HG02798 (cell line): ENCODE data around the gene GFRA4.

ENCODE experiments used
- ATAC-seq: cut with Tn5 transposase; IDR thresholded peaks from one replicate; pipeline ENCODE4 v1.9.1; 2021; ENCODE audit warnings: mild to moderate bottlenecking; ENCODE audit not compliant: unreplicated experiment, poor library complexity

The GFRA4 gene

GRCh38 chr20:3663031-3663701, at the start of gene GFRA4:
Gene GFRA4 (minus strand): TSS chr20:3663399. CDS start chr20:3663399, 0 bp downstream.
- no peak for ATAC-seq

- ATAC-seq, result no peak
Observed at GRCh38 chr20:3712279-3712873, 49.2 kb upstream of the GFRA4 start, which contains the start of gene SIGLEC1. Gene SIGLEC1 (minus strand): TSS chr20:3712600. CDS start chr20:3707128, 5,472 bp downstream.

- no peak for ATAC-seq
Observed at GRCh38 chr20:3711484-3711941, 48.3 kb upstream of the GFRA4 start.

GRCh38 chr20:3710703-3711483, 47.7 kb upstream of the GFRA4 start:
- no peak for ATAC-seq

GRCh38 chr20:3710011-3710466, 46.8 kb upstream of the GFRA4 start:
- no peak for ATAC-seq

GRCh38 chr20:3707508-3707899, 44.3 kb upstream of the GFRA4 start:
- no peak for ATAC-seq

GRCh38 chr20:3706774-3707507, 43.7 kb upstream of the GFRA4 start:
- no peak for ATAC-seq

- no peak for ATAC-seq
Observed at GRCh38 chr20:3705970-3706739, 43.0 kb upstream of the GFRA4 start.

- no peak for ATAC-seq
Observed at GRCh38 chr20:3705491-3705969, 42.3 kb upstream of the GFRA4 start.

GRCh38 chr20:3704087-3704486, 40.9 kb upstream of the GFRA4 start:
- ATAC-seq, result no peak

- ATAC-seq, result no peak
Observed at GRCh38 chr20:3702611-3703391, 39.6 kb upstream of the GFRA4 start.

- ATAC-seq, result no peak
Observed at GRCh38 chr20:3701061-3701998, 38.1 kb upstream of the GFRA4 start.

GRCh38 chr20:3699037-3699436, 35.8 kb upstream of the GFRA4 start:
- no peak for ATAC-seq

GRCh38 chr20:3698591-3699001, 35.4 kb upstream of the GFRA4 start:
- no peak for ATAC-seq

- ATAC-seq, result no peak
Observed at GRCh38 chr20:3697588-3698305, 34.5 kb upstream of the GFRA4 start.

GRCh38 chr20:3696745-3697587, 33.8 kb upstream of the GFRA4 start:
- no peak for ATAC-seq
